GM18868 (cell line): ENCODE data around the gene PACSIN2.
"Not testable (repeated sequence)": the region's sequence is repeated elsewhere in the genome, so short reads cannot be mapped to it uniquely, and the experiment has no call there.

Source experiments
- ATAC-seq: cut with Tn5 transposase; IDR thresholded peaks from one replicate; pipeline ENCODE4 v1.9.1; 2021; ENCODE audit warnings: mild to moderate bottlenecking, moderate library complexity; ENCODE audit not compliant: unreplicated experiment

PACSIN2 gene

GRCh38 chr22:42948294-42948693, 66.7 kb downstream of the PACSIN2 start:
- ATAC-seq: no peak

DNA sequence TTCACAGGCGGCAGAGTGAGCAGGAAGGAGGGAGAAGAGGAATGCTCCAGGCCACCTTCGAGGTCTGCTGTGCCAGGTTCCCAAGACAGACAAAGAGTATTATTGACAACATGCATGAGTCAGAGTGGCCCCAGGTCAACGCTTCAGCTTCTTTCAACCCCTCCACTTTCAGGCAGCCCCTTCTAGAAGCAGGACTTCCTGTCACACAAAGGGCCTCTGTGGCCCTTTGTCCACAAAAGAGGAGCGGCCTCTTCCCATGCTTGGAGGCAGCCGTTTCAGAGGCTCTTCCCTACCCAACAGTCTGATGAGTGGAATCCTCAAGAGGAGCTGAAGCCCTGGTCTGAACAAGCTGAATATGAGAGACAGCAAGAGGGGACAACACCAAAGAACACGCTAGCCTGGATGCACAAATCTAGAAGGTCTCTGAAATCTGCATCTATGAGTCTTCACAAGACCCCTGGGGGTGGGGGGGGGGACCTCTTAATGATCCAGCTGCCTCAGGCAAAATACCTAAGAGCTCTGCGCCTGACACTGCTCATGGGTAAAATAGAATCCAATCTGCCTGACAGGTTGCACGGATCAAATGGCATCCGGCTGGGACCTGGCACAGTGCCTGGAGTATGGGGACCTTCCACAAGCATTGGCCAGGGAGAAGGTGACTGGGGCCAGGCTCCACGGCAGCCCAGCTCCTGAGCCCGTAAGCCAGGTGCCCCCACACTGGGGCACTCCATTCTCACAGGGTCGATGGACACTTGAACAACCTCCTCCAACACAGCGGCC, 67.5 kb downstream of the PACSIN2 start:
- no peak for ATAC-seq

- no peak for ATAC-seq
Observed at GRCh38 chr22:42946546-42947198, 68.3 kb downstream of the PACSIN2 start.

DNA sequence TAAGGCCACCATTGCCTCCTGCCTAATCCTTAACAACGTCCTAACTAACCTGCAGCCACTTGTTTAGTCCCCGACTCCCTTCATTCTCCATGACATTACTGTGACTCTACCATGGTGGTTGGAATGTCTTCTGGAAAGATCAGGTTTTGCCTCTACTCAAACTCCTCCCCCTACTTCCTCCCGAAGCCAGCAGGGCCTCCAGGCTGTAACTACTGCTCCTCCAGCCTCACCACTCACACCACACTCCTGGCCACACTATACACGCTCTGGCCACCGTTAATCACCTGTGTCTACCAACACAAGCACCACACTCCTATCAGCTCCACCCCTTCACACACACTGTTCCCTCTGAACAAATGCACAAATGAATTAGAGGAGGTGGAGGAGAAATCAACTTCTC, 69.2 kb downstream of the PACSIN2 start:
- no peak for ATAC-seq

- ATAC-seq: no peak
Observed at GRCh38 chr22:42945027-42945426, 69.9 kb downstream of the PACSIN2 start.

DNA sequence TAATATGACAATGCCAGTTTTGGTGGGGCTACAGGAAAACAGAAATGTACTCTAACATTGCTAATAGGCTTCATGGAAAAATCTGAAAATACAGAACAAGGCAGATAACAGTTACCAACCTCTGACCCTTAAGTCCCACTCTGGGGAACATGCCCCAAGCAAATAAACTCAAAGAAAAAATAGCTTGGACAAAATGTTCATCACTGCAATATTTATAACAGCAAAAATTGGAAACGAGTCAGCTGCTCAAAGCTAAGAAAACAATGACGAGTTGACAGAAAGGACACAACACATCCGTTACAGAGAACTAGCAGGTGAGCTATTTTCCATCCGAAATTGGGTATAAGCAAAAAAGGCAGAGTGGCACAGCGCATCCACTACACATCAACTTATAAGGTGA, 70.5 kb downstream of the PACSIN2 start:
- ATAC-seq: no peak

- ATAC-seq: no peak
Observed at GRCh38 chr22:42943981-42944380, 71.0 kb downstream of the PACSIN2 start.

- ATAC-seq: no peak
Observed at GRCh38 chr22:42942351-42942750, 72.6 kb downstream of the PACSIN2 start.

DNA sequence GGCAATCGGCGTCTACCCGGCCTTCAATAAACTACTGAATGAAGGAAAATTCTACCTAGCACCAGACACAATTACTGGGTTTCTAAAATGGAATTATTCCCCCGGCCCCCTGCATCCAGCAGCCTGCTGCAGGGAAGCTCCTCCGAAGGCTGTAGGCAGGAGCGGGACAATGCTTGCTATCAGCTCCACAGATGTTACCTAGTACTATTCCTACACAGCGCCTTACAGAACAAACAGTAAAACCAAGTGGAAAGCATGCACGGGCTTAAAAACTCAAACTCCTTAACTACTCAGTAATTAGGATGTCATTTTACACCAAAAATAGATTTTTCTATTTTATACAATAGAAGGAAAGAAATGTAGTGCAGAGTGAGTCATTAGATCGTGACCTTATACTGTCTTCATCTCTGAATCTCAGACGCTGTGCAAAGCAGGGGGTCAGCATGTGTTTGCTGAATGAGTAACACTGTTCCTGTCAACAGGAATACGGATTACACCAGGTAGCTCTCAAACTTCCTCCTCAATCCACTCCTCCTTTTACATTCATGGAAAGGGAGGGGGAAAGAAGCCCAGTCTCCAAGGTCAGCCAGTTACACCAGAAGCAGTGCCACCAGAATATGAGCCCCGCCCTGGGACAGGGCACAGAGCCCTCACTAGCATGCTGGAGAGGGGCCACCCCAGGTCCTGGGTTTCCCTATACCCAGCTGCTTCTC, 74.9 kb downstream of the PACSIN2 start:
- ATAC-seq: no peak

- ATAC-seq: no peak
Observed at GRCh38 chr22:42939451-42939881, 75.5 kb downstream of the PACSIN2 start.

GRCh38 chr22:42938976-42939375, 76.0 kb downstream of the PACSIN2 start:
- no peak for ATAC-seq

GRCh38 chr22:42938449-42938848, 76.5 kb downstream of the PACSIN2 start:
- ATAC-seq: no peak

DNA sequence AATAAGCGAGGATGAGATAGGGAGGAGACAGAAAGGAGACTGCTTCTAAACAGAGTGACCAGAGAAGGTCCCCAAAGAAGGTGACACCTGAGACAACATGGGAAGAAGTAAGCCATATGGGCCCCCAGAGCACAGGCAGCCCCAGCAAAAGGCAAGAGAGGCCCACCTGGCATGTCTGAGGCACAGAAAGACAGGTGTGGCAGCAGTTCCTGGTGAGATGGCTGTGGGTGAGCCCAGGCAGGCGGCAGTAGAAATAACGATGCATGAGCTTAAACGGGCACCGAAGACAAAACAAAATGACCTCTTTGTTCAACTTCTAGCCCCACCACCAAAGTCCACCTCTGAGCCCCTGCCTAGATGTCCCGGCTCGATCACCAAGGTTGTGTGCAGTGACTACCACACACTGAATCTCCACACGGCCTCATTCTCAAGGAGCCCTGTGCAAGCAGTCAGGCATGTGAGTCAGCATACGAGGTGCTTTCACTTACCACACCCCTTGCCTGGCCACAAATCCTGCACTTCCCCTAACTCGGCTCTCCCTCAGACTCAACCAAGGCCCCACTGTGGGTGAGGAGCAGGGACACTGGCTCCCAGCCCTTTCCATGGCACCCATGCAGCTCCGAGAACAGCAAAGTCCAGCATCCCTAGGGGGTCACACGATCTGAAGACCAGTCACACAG, 77.6 kb downstream of the PACSIN2 start:
- ATAC-seq: no peak

GRCh38 chr22:42936680-42937079, 78.3 kb downstream of the PACSIN2 start:
- not testable (repeated sequence) for ATAC-seq

DNA sequence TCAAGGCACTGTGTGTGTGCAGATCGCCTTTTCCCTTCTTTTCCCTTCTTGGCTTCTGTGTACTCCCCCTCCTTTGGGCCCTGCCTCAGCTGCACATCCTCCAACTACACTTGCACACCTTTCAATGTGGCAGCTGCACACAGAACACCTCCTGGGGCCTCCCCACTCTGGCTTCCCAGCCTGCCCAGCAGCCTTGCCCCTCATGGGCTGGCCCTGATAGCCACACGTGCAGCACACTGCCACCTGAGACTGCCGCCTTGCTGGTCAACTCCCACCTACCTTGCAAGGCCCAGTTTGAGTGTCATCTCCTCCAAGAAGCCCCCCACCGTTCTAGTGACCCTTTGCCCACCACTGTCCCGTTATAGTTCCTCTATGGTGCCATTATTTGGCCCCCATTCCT, 80.6 kb downstream of the PACSIN2 start:
- ATAC-seq: no peak

GRCh38 chr22:42933485-42934091, 81.4 kb downstream of the PACSIN2 start:
- ATAC-seq: peak; percentile 58

DNA sequence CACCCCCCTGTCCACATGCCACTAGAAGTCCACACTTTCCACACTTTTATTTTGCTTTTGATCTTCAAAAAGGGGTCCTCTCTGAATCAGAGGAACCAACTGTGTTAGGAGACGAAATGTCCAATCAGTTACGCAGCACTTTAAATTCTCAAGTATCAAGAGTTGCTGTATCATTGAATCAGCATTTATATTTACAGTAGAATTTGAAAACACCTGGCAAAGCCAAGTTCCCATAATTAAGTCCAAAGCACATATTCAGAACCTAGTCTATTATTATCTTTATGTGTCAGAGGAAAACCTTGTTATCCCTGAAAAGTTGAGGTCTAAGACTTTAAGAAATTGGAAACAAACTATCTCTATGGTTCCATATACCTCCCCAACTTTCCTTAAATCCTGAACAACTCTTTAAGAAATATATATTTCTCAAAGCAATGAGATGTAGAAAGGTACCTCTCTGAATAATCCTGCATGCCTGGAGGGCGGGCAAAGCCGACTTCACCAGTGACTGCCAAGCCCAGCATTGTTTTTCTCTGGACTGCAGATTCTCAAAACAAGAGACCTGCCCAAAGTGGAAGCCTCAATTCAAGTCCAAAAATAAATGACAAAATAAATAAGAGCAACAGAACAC, 82.0 kb downstream of the PACSIN2 start:
- ATAC-seq: no peak

GRCh38 chr22:42932197-42932519, 82.8 kb downstream of the PACSIN2 start:
- ATAC-seq: no peak

- ATAC-seq: peak; percentile 49
Observed at GRCh38 chr22:42931421-42932196, 83.3 kb downstream of the PACSIN2 start.
